DMS79 treated with DMSO at 0.1 percent for 48 hours (cell line): Measurements from ENCODE around the gene ATP2A3.
"Not testable (repeated sequence)": the region's sequence is repeated elsewhere in the genome, so short reads cannot be mapped to it uniquely, and the experiment has no call there.

Experiments
- DNase-seq: peaks from one replicate; lab custom pipeline; 2025; lab: John Stamatoyannopoulos, UW

Gene ATP2A3

DNA sequence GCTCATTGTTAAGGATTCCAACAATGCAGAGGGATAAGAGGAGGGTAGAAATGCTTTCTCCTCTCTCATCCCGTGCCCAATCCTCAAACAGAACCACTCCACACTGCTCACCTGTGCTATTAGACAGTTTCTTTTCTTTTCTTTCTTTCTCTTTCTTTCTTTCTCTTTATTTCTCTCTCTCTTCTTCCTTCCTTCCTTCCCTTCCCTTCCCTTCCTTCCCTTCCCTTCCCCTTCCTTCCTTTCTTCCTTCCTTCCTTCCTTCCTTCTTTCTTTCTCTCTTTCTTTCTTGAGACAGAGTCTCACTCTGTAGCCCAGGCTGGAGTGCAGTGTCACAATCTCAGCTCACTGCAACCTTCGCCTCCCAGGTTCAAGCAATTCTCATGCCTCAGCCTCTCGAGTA, 27.5 kb upstream of the ATP2A3 start:
- not testable (repeated sequence) for DNase-seq

DNA sequence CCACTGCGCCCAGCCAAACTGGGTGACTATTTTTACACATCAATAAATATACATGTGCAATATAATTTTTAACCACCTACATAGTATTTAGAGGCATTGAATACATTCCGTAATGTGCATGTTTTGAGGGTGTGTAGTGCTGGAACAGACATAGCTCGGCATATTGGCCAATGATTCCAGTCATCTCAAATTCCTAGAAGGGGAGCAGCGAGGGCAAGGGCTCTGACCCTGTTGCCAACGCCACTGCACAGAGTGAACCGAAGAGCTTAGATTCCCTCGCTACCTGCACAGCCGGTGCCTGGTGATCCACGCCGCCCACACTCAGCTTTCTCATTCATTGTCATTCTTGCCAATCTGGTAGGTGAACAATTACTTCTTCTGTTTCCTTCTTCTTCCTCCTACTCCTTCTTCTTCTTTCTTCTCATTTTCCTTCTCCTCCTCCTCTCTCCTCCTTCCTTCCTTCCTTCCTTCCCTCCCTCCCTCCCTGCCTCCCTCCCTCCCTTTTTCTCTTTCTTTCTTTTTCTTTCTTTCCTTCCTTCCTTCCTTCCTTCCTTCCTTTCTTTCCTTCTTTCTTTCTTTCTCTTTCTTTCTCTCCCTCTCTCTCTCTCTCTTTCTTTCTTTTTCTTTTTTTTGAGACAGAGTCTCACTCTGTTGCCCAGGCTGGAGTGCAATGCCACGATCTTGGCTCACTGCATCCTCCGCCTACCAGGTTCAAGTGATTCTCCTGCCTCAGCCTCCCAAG, 26.3 kb upstream of the ATP2A3 start:
- no peak for DNase-seq

DNA sequence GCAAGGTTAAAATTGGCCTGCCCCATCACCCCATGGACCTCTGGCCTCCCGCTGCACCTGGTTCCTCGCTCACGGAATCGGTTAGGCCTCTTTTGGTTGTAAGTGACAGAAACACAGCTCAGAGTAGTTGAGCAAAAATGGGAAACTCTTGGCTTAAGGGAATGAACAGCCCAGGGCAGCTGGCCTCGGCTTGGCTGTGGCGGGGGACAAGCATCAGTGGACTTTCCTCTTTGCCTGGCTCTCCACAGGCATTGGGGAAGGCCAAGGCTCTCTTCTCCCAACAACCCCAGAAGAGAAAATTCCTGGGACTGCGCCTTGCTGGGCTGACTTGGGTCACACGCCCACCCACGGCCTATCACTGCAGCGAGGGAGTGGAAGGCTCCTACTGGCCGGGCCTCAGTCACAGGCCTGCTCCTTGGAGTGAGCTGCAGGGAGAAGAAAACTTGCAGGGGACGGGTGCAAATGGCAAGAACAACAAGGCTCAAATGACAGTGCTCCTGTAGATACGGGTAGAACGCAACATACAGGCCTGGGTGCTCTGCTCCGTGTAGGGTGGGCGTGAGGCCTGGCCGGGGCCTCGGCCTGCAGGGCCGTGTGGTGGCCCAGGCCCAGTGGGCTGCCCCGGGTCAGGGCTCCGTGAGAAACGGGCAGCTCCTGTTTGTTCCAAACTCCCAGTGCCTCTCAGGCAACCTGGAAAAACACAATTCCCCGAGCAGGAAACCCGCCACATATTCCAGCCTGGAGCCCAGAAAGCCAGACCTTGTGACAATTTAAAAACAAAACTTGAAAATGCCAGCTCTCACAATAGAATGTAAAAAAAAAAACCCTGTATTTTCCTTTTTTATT, 25.0 kb upstream of the ATP2A3 start:
- DNase-seq, result no peak

DNA sequence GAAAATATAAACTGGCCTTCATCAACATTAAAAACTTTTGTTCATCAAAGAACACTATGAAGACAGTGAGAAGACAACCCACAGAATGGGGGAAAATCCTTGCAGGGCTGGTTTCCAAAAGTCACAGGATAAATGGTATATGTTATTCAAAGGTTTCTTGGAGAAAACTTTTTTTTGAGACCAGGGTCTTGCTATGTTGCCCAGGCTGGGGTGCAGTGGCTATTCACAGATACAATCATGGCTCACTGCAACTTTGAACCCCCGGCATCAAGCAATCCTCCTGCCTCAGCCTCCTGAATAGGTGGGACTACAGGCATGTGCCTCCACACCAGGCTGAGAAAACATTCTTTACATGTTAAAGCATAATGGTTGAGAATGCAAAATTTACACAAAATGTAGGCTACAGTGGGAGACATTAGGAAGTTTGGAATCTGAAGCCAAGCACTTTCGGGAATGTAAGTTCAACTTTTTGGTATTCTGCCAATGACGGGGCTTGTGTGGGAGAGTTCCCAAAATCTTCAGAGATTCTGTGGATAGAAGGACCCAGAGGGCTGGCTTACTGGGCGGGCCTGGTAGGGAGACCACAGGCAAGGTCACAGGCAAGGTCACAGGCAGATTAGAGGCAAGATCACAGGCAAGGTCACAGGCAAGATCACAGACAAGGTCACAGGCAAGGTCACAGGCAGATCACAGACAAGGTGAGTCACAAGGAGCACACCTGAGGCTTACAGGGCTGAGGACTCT, 24.2 kb upstream of the ATP2A3 start:
- DNase-seq, result no peak

DNA sequence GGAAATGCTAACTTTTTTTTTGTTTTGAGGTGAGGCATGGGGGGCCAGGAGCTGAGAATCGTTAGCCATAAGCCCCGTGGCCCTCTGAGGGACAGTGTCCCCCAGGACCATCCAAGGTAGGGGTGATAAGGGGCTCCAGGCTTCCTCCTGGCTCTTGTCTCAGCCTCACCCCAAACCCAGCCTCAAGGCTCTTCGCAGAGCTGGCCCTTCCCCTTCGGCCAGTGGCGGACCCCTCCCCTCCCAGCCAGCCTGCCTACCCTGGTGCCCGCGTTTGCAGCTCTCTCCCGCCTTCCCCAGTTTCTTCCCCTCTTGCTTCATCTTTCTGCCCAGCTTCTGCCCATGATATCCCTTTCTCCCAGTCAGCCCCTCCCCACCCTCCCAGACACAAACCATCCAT, 22.7 kb upstream of the ATP2A3 start:
- no peak for DNase-seq

- DNase-seq, result no peak
Observed at GRCh38 chr17:3986270-3986938, 22.2 kb upstream of the ATP2A3 start.

DNA sequence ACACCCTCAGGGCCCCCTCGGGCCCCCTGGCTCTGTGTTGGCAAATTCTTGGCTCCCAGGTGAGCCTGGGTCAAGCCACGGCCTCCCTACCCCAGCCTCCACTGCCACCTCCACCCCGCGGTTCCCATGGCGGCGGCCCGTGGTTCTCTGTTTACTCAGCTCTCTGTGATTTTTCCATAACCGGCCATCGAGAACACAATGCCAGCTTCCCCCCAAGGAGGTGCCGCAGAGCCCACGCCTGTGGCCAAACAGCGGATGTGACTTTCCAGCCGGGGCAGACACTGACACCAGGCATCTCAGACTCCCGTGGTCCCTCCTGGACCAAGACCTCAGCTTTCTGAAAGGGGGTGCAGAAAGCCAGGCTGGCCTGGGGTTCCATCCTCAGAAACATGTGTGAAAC, 21.6 kb upstream of the ATP2A3 start:
- DNase-seq, result no peak

DNA sequence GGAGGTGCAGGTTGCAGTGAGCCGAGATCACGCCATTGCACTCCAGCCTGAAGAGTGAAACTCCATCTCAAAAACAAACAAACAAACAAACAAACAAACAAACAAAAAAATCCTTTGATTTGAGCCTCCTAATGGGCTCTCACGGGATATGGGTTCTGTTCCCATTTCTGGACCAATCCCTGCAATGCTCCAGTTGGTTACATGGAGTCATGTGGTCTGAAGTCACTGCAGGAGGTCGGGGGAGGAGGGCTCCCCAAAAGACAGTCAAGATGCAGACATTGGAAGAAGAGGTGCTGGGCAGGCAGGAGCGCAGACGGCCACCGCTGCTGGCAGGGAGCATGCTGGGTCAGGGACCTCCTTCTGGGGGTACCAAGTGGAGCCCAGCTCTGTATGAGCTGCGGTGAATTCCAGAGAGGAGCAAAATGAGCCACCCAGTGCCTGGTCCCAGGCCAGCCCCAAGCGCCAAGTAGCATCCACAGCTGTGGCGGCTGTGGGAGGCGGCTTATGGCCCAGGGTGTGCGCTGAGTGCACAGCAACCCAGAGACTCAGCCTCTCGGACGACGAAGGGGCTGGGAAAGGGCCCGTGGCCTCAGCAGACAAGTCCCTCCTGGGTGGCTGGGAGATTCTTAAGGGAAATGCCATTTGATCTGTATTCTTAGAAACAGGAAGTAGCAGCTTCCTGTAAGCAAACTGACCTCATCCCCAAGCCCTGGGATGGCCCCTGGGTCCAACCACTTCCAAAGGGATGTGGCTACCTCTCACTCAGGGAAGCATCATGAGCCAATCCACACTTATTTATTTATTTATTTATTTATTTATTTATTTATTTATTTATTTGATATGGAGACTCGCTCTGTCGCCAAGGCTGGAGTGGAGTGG, 19.6 kb upstream of the ATP2A3 start:
- no peak for DNase-seq

GRCh38 chr17:3982541-3983017, 18.3 kb upstream of the ATP2A3 start:
- DNase-seq, result no peak

DNA sequence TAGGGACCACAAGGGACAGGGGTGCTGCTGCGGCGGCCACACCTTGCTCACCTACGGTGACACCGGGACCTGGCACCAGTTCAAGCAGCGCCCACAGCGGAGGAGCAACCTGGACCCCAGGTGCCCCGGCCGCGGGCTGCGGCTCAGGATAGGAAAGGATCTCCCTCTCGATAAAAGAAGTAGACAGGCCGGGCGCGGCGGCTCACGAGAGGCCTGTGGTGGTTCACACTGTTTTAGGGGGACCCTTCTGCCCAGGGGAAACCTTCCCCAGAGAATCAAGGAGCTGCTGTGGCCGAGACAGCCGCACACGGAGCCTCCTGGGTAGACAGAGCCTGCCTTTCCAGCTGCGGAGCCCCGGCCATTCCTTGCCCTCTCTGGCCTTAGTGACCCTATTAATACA, 17.9 kb upstream of the ATP2A3 start:
- no peak for DNase-seq

- DNase-seq, result no peak
Observed at GRCh38 chr17:3981455-3981854, 17.2 kb upstream of the ATP2A3 start.

- DNase-seq, result no peak
Observed at GRCh38 chr17:3980381-3981014, 16.3 kb upstream of the ATP2A3 start.

DNA sequence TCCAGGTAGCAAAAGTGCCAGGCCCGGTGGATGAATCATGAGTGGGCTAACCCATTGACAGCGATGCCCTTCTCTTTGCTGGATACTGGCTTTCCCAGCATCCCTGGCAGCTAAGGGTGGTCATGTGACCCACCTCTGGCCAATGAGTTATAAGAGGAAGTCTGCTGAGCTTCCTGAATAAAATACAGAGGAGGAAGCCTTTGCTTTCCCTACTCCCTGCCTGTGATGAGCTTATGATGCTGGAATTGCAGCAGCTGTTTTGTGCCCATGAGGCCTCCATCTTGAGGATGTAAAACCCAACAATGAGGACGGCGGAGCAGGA, 15.0 kb upstream of the ATP2A3 start:
- DNase-seq, result no peak

DNA sequence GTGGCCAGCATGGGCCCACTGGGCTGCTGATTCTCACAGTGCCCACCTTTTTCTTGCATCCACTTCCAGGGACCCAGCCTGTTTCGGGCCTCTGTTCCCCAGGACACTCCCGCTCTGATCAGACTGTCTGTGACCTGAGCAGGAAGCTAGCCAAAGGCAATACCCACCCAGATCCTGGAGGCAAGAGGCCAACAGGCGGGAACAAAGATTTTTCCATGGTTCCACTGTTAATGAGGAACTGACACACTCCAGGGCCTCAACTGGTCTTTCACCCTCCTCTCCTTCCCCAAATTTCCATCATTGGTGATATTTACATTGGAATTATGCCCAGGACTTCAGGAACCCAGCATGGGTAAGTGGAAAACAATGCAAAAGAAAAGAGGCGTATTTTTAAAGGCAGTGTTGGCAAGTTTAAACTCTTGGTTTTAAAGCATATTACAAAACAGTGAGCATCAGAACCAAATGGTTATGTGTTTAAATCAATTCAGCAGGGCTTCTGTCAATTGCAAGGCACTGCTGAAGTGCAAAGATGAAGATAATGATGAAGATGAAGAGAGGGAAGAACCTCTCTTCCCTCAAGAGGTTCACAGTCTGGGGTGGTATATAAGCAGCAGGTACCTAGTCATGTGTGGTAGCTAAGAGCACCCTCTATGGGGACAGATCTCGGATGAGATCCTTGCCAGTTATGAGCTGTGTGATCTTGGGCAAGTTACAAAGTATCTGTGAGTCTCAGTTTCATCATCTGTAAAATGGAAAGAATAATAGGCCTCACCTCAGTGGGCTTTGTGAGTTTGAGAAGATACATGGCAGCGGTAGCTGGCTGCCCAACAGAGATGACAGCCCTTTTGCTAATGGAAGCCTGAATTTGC, 14.4 kb upstream of the ATP2A3 start:
- no peak for DNase-seq

DNA sequence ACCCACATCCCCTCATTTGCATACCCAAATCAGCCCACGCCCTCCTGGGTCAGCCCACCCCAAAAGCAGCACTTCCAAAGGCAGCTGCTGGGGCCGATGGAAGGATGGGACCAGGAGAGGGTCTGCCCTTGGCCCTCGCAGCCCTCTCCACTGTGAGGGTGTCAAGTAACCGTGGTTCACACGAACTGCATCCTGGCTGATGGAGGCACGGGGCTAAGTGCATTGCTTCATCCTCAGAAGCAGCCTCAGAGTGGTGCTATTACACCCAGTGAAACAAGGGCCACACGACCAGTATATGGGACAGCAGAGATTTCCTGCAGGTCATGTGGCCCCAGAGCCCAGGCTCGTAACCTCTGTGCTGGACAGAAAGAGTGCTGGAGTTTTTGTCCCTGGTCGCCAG, 13.2 kb upstream of the ATP2A3 start:
- DNase-seq, result no peak

- peak; percentile 41 for DNase-seq
Observed at GRCh38 chr17:3976675-3977171, 12.5 kb upstream of the ATP2A3 start.

DNA sequence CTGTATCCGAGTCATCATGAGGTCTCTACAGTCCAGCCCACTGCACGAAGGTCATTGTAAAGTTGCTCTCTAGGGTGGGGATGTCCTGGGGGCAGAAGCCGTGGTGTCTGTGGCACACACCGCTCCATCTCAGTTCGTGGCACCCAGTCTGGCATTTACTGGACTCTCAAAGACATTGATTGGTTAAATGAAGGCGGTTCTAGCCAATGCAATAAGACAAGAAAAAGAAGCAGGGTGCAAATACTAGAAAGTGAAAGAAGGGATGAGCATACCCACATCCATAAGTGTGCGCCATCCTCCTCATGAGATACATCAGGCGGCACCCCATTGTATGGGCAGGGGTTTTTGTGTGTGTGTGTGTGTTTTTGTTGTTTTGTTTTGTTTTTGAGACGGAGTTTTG, 10.7 kb upstream of the ATP2A3 start:
- no peak for DNase-seq

DNA sequence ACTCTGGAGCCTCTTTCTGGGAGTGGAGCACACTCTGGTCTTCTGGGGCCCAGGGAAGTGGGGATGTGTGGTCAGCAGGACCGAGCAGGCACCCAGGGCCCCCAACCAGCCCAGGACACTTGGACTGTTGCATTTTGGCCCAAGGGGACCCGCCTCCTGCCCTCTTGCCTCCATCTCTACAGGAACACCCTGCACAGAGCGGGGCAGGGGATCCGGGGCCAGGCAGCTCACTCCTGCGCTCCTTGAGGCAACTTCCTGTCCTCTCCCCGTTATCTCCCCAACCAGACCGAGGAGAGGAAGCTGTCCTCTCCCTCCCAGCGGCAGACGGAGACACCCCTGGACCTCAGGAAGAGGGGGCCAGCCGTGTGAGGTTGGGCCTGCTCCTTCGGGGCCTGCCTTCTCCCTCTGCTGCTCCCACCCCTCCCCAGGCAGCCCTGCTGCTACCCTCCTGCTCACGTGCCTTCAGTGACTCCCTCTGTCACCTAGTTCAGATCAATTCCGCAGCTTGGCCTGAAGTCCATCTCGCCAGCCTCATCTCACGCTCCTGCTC, 10.0 kb upstream of the ATP2A3 start:
- no peak for DNase-seq

DNA sequence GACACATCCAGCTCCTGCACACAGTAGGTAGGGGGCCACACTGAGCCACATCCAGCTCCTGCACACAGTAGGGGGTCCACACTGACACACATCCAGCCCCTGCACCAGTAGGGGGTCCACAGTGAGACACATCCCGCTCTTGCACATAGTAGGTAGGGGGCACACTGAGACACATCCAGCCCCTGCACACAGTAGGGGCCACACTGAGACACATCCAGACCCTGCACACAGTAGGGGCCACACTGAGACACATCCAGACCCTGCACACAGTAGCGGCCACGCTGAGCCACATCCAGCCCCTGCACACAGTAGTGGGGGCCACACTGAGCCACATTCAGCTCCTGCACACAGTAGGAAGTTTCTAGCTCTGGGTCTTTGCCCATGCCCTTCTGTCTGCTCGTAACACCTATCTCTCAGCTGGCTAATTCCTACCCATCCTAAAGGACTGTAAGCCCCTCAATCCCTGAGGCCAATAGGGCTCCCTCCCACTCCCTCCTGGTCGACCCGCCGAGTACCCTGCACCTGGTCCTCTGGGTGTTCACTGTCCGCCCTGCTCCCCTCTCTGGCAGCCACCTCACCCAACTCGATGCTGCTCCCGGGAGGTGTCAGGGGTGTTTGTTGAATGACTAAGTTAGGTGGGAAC, 9.4 kb upstream of the ATP2A3 start:
- DNase-seq, result no peak
